DMS53 treated with DMSO at 0.1 percent for 48 hours (cell line): ENCODE data around the gene ATP5F1B.
A peak's percentile ranks its signal among the peaks of the same experiment; 100 is the strongest.

Experiments used
- DNase-seq: peaks from one replicate; lab custom pipeline; 2025; ENCODE audit not compliant: unreplicated experiment; lab: John Stamatoyannopoulos, UW

The ATP5F1B gene

DNA sequence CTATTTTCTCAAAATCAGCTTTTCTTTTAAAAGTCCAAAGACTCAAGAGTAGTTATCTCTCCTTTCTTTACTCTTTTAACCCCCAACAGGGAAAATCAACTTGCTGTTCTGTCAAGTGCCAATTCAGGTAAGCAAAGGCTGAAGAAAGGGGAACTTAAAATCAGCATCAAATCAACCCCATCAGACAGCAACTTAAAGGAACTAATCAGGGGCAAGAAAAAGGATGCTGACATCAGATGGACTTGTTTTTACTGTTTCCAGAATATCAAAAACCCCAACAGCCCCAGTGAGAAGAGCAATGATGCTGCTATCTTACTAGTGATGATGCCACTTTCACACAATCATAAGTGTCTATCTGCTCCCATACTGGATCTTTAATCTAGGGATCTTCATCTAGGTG lies 19.1 kb downstream of the ATP5F1B start:
- DNase-seq = no peak

DNA sequence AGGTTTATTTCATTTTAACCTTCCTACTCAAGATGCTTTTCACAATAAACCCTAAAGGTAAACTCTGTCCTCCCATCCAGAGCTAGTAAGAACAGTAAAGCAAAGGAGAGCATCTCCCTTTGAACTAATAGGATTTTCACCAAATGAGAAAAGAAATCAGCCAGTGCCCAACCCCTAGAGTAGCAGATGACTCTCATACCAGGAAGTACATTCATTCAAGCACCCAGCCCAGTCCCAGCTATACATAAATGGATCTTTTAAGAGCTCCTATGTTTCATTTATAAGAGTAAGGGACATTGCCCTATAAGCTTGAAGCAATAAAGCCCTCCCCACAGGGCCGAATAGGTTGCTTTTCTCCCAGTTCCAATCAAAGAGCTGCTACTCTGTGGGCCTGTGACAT lies 23.2 kb downstream of the ATP5F1B start:
- DNase-seq = no peak

DNA sequence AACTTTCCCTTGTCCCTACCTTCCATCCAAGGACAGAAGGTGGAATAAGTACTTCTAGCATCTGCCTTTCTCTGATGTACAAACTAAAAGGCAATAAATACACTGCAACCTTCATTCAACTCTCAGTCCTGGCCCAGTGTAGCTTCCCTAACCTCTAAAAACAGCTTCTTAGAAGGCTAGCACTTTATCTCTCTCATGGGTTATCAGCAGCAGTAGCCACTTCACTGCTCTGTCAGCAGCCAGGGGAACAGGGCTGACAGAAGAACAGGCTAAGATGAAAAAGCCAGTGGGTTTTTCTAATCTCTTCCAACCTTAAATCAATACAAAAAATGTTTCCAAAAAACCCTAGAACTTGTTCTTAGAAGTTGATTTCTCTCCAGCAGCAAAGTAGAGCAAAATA lies 28.9 kb downstream of the ATP5F1B start:
- no peak for DNase-seq

DNA sequence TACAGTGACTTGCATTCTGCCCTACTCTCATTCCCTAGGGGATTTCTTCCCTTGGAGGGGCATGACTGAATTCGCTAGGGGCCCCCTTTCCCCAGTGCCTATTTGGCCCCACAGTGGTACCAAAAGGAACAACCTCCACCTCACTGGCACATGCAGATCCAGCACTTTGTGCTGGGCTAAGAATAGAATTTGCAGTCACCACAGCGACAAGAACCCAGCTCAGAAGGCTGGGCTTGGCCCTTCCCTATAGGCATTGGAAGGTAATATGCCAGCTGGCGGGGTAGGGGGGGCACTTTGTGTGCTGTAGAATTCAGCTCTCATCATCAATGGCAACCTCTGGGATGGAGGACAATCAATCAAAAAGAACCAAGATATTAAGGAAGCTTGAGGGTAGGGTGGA lies 29.5 kb downstream of the ATP5F1B start:
- no peak for DNase-seq

DNA sequence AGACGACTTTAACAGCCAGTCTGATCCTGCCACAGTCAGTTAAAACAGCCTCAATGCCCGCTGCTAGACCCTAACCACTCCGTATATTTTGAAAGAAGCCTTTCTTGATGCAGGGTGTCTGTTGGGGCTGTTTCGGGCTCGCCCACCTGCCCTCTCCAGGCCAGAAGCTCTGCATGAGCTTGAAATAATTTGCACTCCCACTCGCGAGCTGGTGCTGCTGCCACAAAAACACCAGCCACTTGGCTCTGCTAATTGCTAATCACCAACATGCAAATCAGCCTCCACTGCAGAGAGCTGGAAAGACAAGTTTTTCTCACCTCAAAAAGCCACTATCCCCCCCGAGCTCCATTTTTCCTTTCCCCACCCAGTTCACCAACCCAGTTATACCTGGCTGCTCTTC lies 31.2 kb downstream of the ATP5F1B start:
- DNase-seq = no peak

DNA sequence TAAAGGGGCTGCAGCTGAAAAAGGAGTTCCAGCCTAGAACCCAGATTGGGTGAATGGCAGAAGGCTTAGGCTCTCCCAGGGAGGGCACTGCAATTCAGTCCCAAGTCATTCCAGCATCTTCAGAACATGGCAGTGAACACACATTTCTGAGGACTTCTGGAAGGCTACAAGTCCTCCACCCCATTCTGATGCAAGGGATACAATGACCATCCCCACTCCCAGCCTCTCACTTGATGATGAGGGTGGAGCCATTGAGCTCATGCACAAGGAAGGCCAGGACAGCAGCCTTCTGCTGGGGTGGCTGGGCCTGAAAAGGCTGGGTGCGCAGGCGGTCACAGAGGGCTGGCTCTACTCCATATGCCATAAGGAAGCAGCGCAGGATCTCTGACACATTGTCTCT lies 41.4 kb downstream of the ATP5F1B start:
- no peak for DNase-seq

DNA sequence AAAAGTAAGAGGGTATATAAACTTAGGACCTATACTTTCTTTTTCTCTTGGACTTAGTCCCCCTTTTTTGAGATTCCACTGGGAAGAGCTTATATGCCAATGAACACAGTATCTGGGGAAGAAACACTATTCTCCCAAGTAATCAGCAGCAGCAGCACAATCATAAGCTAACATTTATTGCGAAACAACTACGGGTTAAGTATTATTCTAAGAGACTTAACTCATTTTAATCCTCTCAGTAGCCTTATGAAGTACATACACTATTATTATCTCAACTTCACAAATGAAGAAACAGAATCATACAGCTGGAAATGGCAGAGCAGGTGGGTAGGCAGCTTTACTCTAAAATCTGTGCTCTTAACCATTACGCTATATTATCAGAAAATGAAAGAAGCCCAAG lies 43.5 kb downstream of the ATP5F1B start:
- no peak for DNase-seq

DNA sequence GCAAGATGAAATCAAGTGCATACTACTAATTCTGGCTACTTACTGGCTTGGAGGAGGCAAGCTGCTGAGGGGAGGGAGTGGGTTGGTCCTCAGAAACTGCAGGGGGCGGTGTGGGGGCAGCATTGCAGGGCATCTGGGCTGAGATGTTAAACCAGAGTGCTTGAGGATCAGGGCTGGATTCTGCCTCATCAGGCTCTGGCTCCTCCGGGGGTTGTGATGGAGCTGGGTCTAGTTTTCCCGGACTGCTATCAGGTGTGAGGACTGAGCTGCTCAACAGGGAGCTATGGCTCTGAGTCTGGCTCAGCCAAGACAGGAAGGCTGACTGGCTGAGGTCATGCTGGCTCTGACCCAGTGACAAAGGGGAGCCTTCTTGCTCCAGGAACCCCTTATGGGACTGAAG lies 44.3 kb downstream of the ATP5F1B start:
- DNase-seq = no peak

DNA sequence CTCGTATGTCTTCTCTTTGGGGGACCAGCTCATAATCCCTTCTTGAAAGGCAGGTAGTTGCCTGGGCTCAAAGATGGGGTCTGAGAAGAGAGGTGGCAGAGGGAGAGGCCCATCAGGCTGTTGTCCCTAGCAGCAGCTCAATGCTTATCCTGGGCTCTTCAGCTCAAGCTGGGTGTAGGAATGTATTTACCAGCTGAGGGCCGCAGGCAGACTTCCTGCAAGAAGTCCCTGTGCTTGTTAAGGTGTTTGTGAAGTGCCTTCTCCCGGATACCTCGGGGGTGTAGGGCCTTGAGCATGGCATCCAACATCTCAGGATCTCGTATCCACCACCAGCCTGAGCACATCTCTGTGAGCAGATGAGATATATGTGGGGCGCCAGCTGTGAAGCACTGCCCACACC lies 45.0 kb downstream of the ATP5F1B start:
- no peak for DNase-seq

DNA sequence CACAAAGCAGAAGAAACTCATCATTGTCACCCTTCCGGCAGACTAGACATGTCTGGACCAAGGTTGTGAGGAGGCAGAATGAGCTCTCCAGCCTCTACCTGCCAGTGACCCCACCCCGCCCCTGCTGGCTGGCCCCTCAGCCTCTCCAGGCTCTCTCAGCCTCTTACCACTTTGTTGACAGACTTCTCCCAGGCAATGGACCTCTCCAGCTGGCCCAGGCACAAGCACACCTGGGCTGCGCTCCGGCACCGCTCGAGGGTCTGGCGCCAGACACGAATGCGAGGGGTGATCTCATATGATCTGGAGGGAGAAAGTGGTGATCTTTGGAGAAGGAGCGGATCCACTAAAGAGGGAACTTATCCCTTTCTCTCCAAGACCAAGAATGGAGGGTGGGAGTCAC lies 46.0 kb downstream of the ATP5F1B start:
- no peak for DNase-seq

DNA sequence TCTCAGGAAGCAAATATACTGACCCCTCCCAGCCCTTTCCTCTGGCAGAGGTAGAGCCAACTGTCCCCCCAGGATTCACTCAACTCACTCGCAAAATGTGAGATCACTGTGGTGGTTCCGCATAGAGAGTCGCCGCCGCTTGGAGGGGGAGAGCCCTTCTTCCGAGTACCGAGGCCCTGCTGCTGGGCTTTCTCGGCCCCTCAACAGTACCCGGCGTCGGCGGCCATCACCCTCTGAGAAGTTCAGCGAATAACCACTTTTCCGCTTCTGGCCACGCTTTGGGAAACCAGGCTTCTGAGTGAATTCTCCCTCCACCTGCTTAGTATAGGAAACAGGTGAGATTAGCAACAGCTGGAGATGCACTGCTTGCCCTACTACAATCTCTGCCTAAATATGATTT lies 46.7 kb downstream of the ATP5F1B start:
- DNase-seq = no peak

DNA sequence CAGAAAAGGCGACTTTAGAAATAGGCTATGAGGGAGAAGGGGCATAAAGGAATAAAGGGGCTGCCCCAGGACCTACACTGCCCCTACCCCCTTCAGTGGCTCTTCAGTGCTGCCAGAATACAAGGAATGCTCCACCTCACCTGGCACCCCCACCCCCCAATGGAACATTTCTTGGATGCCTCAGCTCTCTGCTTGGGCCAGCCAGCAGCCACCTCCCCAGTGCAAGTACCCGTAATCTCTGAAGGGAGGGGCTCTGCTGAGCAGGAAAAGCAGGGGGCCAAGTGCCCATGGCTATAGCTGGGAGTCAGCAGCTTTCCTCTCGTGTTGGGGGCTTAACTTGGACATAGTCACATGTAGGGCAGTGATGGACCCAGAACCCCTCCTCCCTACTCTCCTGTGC lies 49.0 kb downstream of the ATP5F1B start:
- no peak for DNase-seq

DNA sequence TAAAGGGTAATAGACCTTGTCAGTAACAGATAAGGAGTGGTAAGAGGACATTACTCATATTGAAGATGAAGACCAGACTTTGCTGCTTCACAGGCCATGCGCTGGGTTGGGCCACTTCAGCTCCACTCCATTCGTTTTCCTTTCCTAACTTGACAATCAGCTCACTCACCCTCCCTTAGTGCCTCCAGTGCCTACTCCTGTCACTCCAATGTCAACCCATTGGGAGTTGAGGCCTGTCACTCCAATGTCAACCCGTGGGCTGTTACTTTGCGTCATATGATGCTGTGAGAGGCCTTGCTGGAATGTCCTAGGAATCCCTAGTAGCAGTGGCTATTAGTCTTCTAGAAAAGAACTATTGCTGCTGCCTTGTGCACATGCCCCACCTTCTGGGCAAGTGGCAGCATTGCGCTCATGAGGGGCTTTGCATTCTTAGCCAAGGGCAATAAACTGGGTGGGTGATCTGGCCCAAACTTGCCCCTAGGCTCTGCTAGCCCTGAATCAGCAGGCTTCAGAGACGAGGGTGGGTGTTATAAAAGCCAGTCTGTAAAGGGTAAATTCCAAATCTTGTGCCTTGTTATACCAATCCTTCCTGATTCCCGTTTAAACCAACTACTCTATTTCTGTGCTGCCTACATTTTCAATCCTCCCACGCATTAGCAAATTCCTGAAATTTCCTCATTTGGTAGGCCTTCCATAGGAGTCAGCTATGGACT lies 51.7 kb downstream of the ATP5F1B start:
- DNase-seq = peak; percentile 27

DNA sequence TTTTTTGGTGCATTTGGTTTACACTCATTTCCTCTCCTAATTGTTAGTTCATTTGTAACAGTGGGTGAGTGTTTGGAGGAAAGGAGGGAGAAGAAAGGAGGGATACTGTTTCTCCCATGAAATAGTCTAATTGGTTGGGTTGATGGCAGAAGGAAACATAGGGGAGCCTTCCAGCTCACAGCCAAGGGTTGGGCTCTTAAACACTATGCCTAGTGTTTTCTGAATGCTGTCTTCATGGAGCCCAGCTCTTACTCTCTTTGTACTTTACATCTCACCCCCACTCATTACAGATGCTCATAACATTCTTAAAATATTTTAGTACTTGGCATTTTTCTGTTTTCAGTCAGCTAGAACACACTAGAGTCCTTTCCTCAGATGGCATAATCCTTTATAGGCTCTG lies 53.8 kb downstream of the ATP5F1B start:
- DNase-seq = no peak

DNA sequence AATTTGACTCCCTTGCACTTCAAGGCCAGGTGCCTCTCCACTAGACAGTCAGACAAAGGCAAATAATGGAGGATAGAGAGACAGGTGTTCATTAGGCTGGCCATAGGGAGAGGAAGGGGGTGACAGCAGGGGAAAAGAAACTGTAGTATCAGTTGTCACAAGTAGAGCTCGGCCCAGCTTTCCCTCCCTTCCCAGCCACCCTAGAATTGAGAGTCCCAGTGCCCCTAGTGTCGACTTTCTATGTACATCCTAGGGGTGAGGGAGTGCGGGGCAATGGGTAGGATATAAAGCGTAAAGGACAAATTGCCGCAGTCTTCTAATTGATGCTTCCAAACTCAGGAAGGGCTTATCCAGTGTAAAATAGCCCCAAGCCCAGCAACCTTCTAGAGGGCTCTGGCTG lies 54.7 kb downstream of the ATP5F1B start:
- DNase-seq = peak; percentile 68

DNA sequence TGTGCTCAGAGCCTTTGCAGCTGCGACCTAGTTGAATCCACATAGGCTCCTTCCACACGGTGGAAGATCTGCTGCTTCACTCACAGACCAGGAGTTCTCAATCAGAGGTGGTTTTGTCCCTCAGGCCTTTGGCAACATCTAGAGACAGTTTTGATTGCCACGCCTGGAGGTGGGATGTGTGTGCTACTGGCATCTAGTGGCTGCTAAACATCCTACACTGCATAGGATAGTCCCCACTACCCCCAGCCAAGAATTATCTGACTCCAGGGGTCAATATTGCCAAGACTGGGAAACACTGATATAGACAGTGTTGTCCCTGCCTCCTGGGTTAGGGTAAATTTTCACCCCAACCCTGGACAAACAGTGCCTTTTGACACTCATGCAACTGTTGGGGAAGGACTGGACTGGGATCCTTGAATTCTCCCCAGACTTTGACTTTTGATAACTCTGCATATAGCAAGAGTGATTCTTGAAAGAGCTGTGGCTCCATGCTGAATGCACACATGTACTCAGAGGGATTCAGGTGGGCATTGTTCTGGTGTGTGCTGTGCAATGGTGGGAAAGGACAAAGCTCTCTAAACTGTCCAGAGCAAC lies 55.5 kb downstream of the ATP5F1B start:
- DNase-seq = no peak

DNA sequence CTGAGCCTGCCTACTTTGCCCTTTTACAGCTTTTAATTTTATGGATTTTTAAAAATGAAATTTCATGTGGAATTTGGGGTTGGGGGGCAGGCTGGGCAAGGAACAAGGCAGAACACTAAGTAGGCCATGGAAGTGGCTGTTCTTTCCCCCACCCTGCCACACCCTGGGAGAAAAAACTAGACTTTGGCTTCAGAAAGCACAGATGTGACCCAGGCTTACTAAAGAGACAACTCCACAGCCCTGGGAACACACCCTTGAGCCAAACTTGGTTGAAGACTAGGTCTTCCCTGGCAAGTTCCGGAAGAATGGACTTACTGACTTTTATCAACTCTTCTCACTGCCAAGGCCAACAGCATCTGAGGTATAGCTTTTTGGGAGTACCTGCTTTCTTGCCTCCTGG lies 56.0 kb downstream of the ATP5F1B start:
- no peak for DNase-seq
